Ascending aorta (tissue), 2 donors: ENCODE measurements around the gene TNFAIP8. TPM values are rescaled to one million over a fixed set of nuclear protein-coding genes. Genes with fewer than 3 reads are reported as not detected.

Experiments
- DNase-seq, 2 donors: peaks; one replicate each; pipeline ENCODE4 v3.0.0-alpha.2; 2019; ENCODE audit warnings: low spot score in 2 of 2
- H3K27ac ChIP-seq, 2 donors: fragments of 200-600 bp; sonication (generic); one replicate each; pipeline ENCODE4 v1.5.1; 2016 to 2017; ENCODE audit warnings: mild to moderate bottlenecking in 1 of 2
- H3K27me3 ChIP-seq: fragments of 200-600 bp; sonication (generic); one replicate; pipeline ENCODE4 v1.5.1; 2017
- H3K36me3 ChIP-seq, 2 donors: fragments of 200-600 bp; sonication (generic); one replicate each; pipeline ENCODE4 v1.5.1; 2016
- H3K4me1 ChIP-seq, 2 donors: fragments of 200-600 bp; sonication (generic); one replicate each; pipeline ENCODE4 v1.5.1; 2016 to 2017; ENCODE audit warnings: mild to moderate bottlenecking in 1 of 2
- H3K4me3 ChIP-seq, 2 donors: fragments of 200-600 bp; sonication (generic); one replicate each; pipeline ENCODE4 v1.5.1; 2016 to 2017; ENCODE audit warnings: mild to moderate bottlenecking in 1 of 2
- H3K9me3 ChIP-seq, 2 donors: fragments of 200-600 bp; sonication (generic); one replicate each; pipeline ENCODE4 v1.5.1; 2016
- CTCF ChIP-seq, 3 experiments: fragments of 200-600 bp in 2 of 3; fragments of 450-650 bp in 1 of 3; sonication (generic) in 2 of 3; IDR thresholded peaks; one replicate each; pipeline ENCODE4 v1.5.1; 2016 to 2019; ENCODE audit warnings: antibody characterized with exemption in 3 of 3, mild to moderate bottlenecking in 1 of 3, moderate library complexity in 1 of 3
- intact Hi-C: fragments of 100-400 bp; cut with DNase I; formaldehyde crosslinking; loops from one replicate; pipeline ENCODE4 v1.15.1; 2023
- total RNA-seq: library from RNA; depleted of rRNA; stranded (reverse); fragments of >200 nt; gene quantifications from one replicate; pipeline ENCODE4 v1.1.0, GENCODE V29; 2016

Gene TNFAIP8
- total RNA-seq, 1 donor from 2014 or later = 3.5 TPM

GRCh38 chr5:119402555-119402954, 46.7 kb downstream of the TNFAIP8 start:
- Histone ChIP-seq H3K36me3 (no peaks in the 10 kb centered on the region), H3K27me3 (no peaks in the 10 kb centered on the region), H3K27ac (no peak overlapping the region), H3K9me3 (no peaks in the 10 kb centered on the region), H3K4me1 (peaks cover 0 to 1% of the 10 kb centered on the region in 2 donors), H3K4me3 (no peak overlapping the region)
- intact Hi-C loops = no loop called here
- DNase-seq = no peak
- TF ChIP-seq CTCF (IDR thresholded peaks at IDR 0.05) = no peak

- H3K36me3 ChIP-seq = no peaks in the 10 kb centered on the region
- TF ChIP-seq CTCF (IDR thresholded peaks at IDR 0.05) = no peak
- no peak overlapping the region for H3K27ac ChIP-seq
- H3K27me3 ChIP-seq = no peaks in the 10 kb centered on the region
- H3K4me3 ChIP-seq = no peak overlapping the region
- H3K9me3 ChIP-seq = no peaks in the 10 kb centered on the region
- no peak for DNase-seq
- H3K4me1 ChIP-seq = no peaks in the 10 kb centered on the region
- intact Hi-C loops = no loop called here
Observed at GRCh38 chr5:119404033-119404432, 48.2 kb downstream of the TNFAIP8 start.

- H3K4me1 ChIP-seq = no peaks in the 10 kb centered on the region
- DNase-seq = no peak
- intact Hi-C loops = no loop called here
- no peaks in the 10 kb centered on the region for H3K27me3 ChIP-seq
- TF ChIP-seq CTCF (IDR thresholded peaks at IDR 0.05) = no peak
- H3K27ac ChIP-seq = no peak overlapping the region
- H3K4me3 ChIP-seq = no peak overlapping the region
- no peaks in the 10 kb centered on the region for H3K36me3 ChIP-seq
- no peaks in the 10 kb centered on the region for H3K9me3 ChIP-seq
Observed at GRCh38 chr5:119405419-119405818, 49.6 kb downstream of the TNFAIP8 start.

- Histone ChIP-seq H3K27ac (no peak overlapping the region), H3K9me3 (no peaks in the 10 kb centered on the region), H3K36me3 (no peaks in the 10 kb centered on the region), H3K4me1 (no peaks in the 10 kb centered on the region), H3K27me3 (no peaks in the 10 kb centered on the region), H3K4me3 (no peak overlapping the region)
- intact Hi-C loops = no loop called here
- no peak for TF ChIP-seq CTCF (IDR thresholded peaks at IDR 0.05)
- no peak for DNase-seq
Observed at GRCh38 chr5:119406551-119407110, 50.8 kb downstream of the TNFAIP8 start.

GRCh38 chr5:119409235-119409815, 53.5 kb downstream of the TNFAIP8 start:
- Histone ChIP-seq H3K27me3 (no peaks in the 10 kb centered on the region), H3K4me3 (no peak overlapping the region), H3K4me1 (no peaks in the 10 kb centered on the region), H3K36me3 (no peaks in the 10 kb centered on the region), H3K9me3 (no peaks in the 10 kb centered on the region), H3K27ac (no peak overlapping the region)
- intact Hi-C loops = no loop called here
- no peak for DNase-seq
- no peak for TF ChIP-seq CTCF (IDR thresholded peaks at IDR 0.05)
